Adrenal gland (tissue), 12 donors: ENCODE data around the gene ECT2. TPM values are rescaled to one million over a fixed set of nuclear protein-coding genes. Genes with fewer than 3 reads are reported as not detected.

Source experiments
- DNase-seq, 7 donors: peaks; one replicate each; pipeline ENCODE4 v3.0.0-alpha.2; 2019 to 2020
- H3K27ac ChIP-seq, 5 donors: fragments of 200-600 bp; sonication (generic) in 4 of 5; 1 replicate in 3 of 5; 2 replicates in 2 of 5; pipeline versions ENCODE4 v1.5.1 to v1.8.0; 2016 to 2020; ENCODE audit warnings: mild to moderate bottlenecking in 1 of 5
- H3K27me3 ChIP-seq: fragments of 200-600 bp; 2 replicates; pipeline ENCODE4 v1.8.0; 2021
- H3K36me3 ChIP-seq, 2 donors: fragments of 200-600 bp; replicated peaks in 1 of 2; 1 replicate in 1 of 2; 2 replicates in 1 of 2; pipeline versions ENCODE4 v1.5.1 to v1.8.0; 2018 to 2022
- H3K4me1 ChIP-seq, 2 donors: fragments of 200-600 bp; replicated peaks in 1 of 2; 1 replicate in 1 of 2; 2 replicates in 1 of 2; pipeline versions ENCODE4 v1.5.1 to v1.8.0; 2018 to 2021
- H3K4me3 ChIP-seq, 4 donors: fragments of 200-600 bp; sonication (generic) in 3 of 4; one replicate each; pipeline ENCODE4 v1.5.1; 2016 to 2018
- H3K9me3 ChIP-seq, 3 donors: fragments of 200-600 bp; sonication (generic) in 1 of 3; replicated peaks in 1 of 3; 1 replicate in 2 of 3; 2 replicates in 1 of 3; pipeline versions ENCODE4 v1.5.1 to v1.8.0; 2016 to 2021
- POLR2A ChIP-seq, 2 donors: fragments of 450-650 bp; IDR thresholded peaks; one replicate each; pipeline ENCODE4 v1.6.1; 2017; ENCODE audit warnings: antibody characterized with exemption in 2 of 2, mild to moderate bottlenecking in 2 of 2, moderate library complexity in 1 of 2
- WGBS, 4 donors: extraction: QIAGEN DNeasy Blood & Tissue Kit in 2 of 4; methylation state at CpG; one replicate each; pipeline versions ENCODE4 v1.1.5 to v1.1.7; 2013 to 2017; 5-methylcytosine and 5-hydroxymethylcytosine counted together
- intact Hi-C, 2 donors: fragments of 100-400 bp; cut with DNase I; formaldehyde crosslinking; loops; one replicate each; pipeline versions ENCODE4 v1.14.1 to v1.15.0; 2022 to 2023
- polyA plus RNA-seq, 3 donors: library from polyadenylated mRNA; stranded (reverse); fragments of 200-250 nt in 2 of 3; fragments of 350-450 nt in 1 of 3; fragmentation: Illumina TruSeq in 1 of 3; extraction: RNeasy Lipid Tissue Mini Kit (QIAGEN cat#74804) in 1 of 3; gene quantifications; one replicate each; pipeline ENCODE4 v1.2.3, GENCODE V29; 2013 to 2014
- total RNA-seq, 9 donors: library from RNA; depleted of rRNA in 4 of 9; stranded (reverse); fragments of >200 nt in 4 of 9; fragments of 120-200 nt in 1 of 9; fragmentation: NEBNext Ultra II Directional in 1 of 9; extraction: Animal tissue kit (Norgen Biotek cat#: 25700) in 1 of 9; gene quantifications; one replicate each; pipeline versions ENCODE4 v1.1.0 to v1.2.4, GENCODE V29; 2013 to 2023
- TF ChIP-seq, protein P1 (sequence below), 6 experiments: fragments of 450-650 bp in 4 of 6; fragments of 200-600 bp in 2 of 6; sonication (generic) in 1 of 6; IDR thresholded peaks; 1 replicate in 5 of 6; 2 replicates in 1 of 6; pipeline versions ENCODE4 v1.5.1 to v1.8.0; 2016 to 2021; ENCODE audit warnings: antibody characterized with exemption in 6 of 6, mild to moderate bottlenecking in 2 of 6, moderate library complexity in 1 of 6
- donor health status: healthy with polysubstance abuse.
- donor health status: Bipolar disorder and iron deficiency.
- donor health status: DM: yes; HTN: yes; CAD: no.
- donor health status: DM: no; HTN: no; CAD: no.
- donor health status: DM: no; HTN: no; CAD: no.
- donor health status: DM: yes; HTN: yes; CAD: no.

ECT2 gene
- total and polyA plus RNA-seq, 12 donors, result 1.4 to 19.7 (median 6.5) TPM

DNA sequence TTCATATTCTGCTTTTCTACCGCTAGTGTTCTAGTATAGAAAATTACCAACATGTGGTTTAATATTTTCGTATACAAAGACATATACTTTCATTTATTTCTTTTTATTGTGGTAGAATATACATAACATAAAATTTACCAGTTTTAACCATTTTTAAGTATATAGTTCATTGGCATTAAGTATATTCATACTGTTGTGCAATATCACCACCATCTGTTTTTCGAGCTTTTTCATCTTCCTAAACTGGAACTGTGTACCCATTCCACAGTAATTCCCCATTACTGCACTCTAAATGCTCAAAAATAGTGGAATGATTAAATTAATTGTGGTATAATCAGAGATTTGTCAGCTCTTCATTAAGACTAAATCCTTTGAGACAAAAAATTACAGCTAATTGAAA, 62.9 kb downstream of the ECT2 start:
- Histone ChIP-seq H3K4me1 (no peaks in the 10 kb centered on the region), H3K27ac (no peak overlapping the region), H3K4me3 (no peak overlapping the region), H3K36me3 (no peaks in the 10 kb centered on the region), H3K9me3 (no peaks in the 10 kb centered on the region), H3K27me3 (no peaks in the 10 kb centered on the region)
- no peak for DNase-seq
- TF ChIP-seq POLR2A (IDR thresholded peaks at IDR 0.05), result no peak
- TF ChIP-seq, protein P1, sequence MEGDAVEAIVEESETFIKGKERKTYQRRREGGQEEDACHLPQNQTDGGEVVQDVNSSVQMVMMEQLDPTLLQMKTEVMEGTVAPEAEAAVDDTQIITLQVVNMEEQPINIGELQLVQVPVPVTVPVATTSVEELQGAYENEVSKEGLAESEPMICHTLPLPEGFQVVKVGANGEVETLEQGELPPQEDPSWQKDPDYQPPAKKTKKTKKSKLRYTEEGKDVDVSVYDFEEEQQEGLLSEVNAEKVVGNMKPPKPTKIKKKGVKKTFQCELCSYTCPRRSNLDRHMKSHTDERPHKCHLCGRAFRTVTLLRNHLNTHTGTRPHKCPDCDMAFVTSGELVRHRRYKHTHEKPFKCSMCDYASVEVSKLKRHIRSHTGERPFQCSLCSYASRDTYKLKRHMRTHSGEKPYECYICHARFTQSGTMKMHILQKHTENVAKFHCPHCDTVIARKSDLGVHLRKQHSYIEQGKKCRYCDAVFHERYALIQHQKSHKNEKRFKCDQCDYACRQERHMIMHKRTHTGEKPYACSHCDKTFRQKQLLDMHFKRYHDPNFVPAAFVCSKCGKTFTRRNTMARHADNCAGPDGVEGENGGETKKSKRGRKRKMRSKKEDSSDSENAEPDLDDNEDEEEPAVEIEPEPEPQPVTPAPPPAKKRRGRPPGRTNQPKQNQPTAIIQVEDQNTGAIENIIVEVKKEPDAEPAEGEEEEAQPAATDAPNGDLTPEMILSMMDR (IDR thresholded peaks at IDR 0.05), result no peak
- WGBS, 4 donors, result 93 to 97% (median 96%) methylated on average over 3 of the region's 3 CpGs
- intact Hi-C loops, result no loop called here

DNA sequence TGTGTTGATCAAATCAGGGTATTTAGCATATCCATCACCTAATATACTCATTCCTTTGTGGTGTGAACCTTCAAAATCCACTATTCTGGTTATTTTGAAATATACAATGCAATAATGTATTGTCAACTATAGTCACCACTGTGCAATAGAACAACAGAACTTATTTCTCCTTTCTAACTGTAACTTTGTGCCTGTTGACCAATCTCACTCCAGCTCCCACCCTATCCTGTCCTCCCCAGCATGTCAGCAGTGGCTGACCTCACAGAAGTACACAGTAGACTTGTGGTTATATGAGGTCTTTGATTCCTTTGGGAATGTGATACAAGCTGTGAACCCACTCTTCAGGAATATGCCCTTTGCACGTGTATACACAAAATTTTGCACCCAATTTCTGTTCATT, 64.2 kb downstream of the ECT2 start:
- H3K27ac ChIP-seq, result no peak overlapping the region
- no peak overlapping the region for H3K4me3 ChIP-seq
- no peak for DNase-seq
- 90 to 100% (median 97%) methylated on average over 1 of the region's 1 CpG for WGBS, 4 donors
- no peaks in the 10 kb centered on the region for H3K9me3 ChIP-seq
- TF ChIP-seq, protein P1 (IDR thresholded peaks at IDR 0.05), result no peak
- TF ChIP-seq POLR2A (IDR thresholded peaks at IDR 0.05), result no peak
- H3K4me1 ChIP-seq, result no peaks in the 10 kb centered on the region
- no peaks in the 10 kb centered on the region for H3K36me3 ChIP-seq
- intact Hi-C loops, result no loop called here
- H3K27me3 ChIP-seq, result no peaks in the 10 kb centered on the region

DNA sequence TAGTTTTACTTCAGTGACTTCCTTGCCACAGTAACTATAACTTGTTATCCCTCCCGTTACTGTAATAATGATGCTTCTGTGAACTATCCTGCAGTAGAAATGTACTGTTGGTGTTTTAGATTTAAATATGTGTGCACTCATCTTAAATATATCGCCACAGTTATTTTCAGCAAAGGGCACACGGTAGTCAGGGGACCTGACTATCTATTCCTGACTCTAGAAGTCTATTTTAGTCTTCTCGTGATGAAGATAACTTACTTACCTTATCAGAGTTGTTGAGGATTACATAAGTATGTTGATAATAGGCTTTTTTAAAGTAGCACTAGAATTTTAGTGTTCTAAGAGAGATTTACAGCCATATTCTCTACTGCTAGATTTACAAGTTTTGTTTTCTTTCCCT, 65.3 kb downstream of the ECT2 start:
- no peaks in the 10 kb centered on the region for H3K27me3 ChIP-seq
- H3K4me3 ChIP-seq, result no peak overlapping the region
- intact Hi-C loops, result no loop called here
- H3K27ac ChIP-seq, result no peak overlapping the region
- no peaks in the 10 kb centered on the region for H3K9me3 ChIP-seq
- TF ChIP-seq, protein P1 (IDR thresholded peaks at IDR 0.05), result no peak
- TF ChIP-seq POLR2A (IDR thresholded peaks at IDR 0.05), result no peak
- 83 to 89% (median 86%) methylated on average over 4 of the region's 4 CpGs for WGBS, 4 donors
- no peaks in the 10 kb centered on the region for H3K36me3 ChIP-seq
- no peak for DNase-seq
- H3K4me1 ChIP-seq, result no peaks in the 10 kb centered on the region

DNA sequence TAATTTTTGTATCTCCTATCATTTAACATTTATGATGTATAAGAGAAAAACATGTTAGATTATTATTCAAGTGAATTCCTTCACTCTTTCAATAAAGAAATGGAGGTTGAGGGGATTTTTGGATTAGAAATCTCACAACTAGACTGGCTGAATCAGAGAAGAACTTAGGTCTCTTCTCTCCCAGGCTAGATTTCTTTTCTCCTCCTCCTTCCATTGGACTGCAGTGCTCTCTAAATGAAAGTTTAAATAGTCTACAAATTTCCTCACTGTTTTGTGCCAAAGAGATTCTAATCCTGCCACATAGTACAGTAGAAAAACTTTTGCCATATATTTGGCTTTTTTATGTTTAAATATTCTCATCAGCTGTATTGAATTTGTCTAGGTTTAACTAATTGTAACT, 65.8 kb downstream of the ECT2 start:
- no peak for DNase-seq
- Histone ChIP-seq H3K27ac (no peak overlapping the region), H3K4me3 (no peak overlapping the region), H3K4me1 (no peaks in the 10 kb centered on the region), H3K36me3 (no peaks in the 10 kb centered on the region), H3K9me3 (no peaks in the 10 kb centered on the region), H3K27me3 (no peaks in the 10 kb centered on the region)
- intact Hi-C loops, result no loop called here
- TF ChIP-seq, protein P1 (IDR thresholded peaks at IDR 0.05), result no peak
- TF ChIP-seq POLR2A (IDR thresholded peaks at IDR 0.05), result no peak
